Smooth muscle cell of bladder (primary cell): ENCODE results near the gene PHF21B. TPM values are rescaled to one million over a fixed set of nuclear protein-coding genes. Genes with fewer than 3 reads are reported as not detected.

ENCODE experiments used
- total RNA-seq: library from RNA; depleted of rRNA; stranded (reverse); fragments of >200 nt; gene quantifications from 2 replicates; pipeline ENCODE4 v1.2.3, GENCODE V29; 2014

Gene PHF21B
- total RNA-seq = not detected in 2 replicates

DNA sequence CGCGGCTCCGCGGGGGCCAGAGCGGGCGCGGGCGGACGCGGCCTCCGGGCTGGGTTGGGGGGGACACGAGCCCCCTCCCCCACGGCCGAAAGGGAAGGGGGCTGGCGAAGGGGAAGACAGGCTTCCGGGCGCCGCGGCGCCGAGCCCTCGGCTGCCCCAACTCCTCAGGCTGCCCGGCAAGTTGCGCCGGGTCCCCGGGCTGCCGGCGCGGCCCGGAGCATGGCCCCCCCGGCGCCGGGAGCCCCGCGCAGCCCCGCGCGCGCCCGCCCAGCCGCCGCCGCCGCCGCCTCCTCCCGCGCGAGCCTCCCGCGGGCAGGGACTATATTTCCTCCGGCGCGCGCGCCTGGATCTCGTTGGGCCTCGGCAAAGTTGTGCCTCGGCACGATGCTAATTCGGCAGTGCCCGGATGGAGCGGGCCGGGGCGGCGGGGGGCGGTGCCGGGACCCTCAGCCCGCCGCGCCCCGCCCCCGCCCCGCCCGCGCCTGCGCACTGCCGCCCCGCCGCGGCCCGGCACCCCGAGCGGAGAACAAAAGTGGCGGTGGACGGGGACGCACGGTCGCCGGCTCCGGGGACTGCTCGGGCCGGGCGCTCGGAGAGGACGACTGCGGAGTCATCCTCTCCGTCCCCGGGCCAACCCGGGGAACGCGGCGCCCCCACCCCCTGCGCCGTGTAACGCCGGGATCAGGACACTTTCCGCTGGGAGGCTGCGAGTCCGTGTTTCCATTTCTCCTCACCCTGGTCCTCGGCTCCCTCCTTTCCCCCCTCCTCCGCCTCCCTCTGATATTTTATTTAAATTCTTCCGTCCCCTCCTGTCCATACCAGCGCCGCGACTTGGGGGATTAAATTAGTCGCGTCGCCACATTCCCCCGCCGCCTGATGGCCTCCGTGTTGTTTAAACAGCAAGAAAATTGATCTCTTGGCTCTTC lies at the start of gene PHF21B:
PHF21B (minus strand) TSS at position 400 of the 926 bp plus-strand sequence. CDS start 456 bp downstream, outside the sequence.

Other genes starting within 250 kb of the PHF21B start
- 29.1 and 34.3 TPM in 2 replicates for gene NUP50, start 153.9 kb upstream of the PHF21B start, total RNA-seq
- gene KIAA0930, start 230.9 kb upstream of the PHF21B start, total RNA-seq = 65.3 and 67.9 TPM in 2 replicates